ENCODE measurements around the gene MARS1. TPM values are rescaled to one million over a fixed set of nuclear protein-coding genes. Genes with fewer than 3 reads are reported as not detected.

The MARS1 gene
- total RNA-seq, 1 experiment from 2014 or later, result 209 TPM

- H3K79me2 ChIP-seq (ENCODE audit: low read length), result no peaks in the 10 kb centered on the region
- H3K4me2 ChIP-seq (ENCODE audit: low read length), result no peak overlapping the region
- H3K4me1 ChIP-seq (ENCODE audit: insufficient read depth, low read length), result no peaks in the 10 kb centered on the region
- no peaks in the 10 kb centered on the region for H3K9me3 ChIP-seq (ENCODE audit: low read length)
- ChIA-PET CTCF (no interaction called here), POLR2A (ENCODE audit: unreplicated experiment) (no interaction called here)
- H3K36me3 ChIP-seq (ENCODE audit: low read depth, low read length), result no peaks in the 10 kb centered on the region
- no peaks in the 10 kb centered on the region for H3K9me2 ChIP-seq (replicated peaks; ENCODE audit: low read length)
- TF ChIP-seq EZH2 (IDR thresholded peaks at IDR 0.05; ENCODE audit: low read length, unreplicated experiment) (no peak), EZH2phosphoT487 (IDR thresholded peaks at IDR 0.05; ENCODE audit: borderline replicate concordance, low read length) (no peak), CTCF (conservative IDR thresholded peaks at IDR 0.05; ENCODE audit: low read depth, low read length) (no peak)
- BruUV-seq (replicated peaks), result no TSS peak
- no peak overlapping the region for H3K9ac ChIP-seq (ENCODE audit: low read length)
- no peak overlapping the region for H3K4me3 ChIP-seq (ENCODE audit: low read length)
- H3F3A ChIP-seq (ENCODE audit: low read length, unreplicated experiment), result no peaks in the 10 kb centered on the region
- peaks cover 60% of the 10 kb centered on the region for H3K27me3 ChIP-seq (ENCODE audit: low read length)
- intact Hi-C loops (cut with micrococcal nuclease), result no loop called here
- H3K27ac ChIP-seq (ENCODE audit: low read length), result no peak overlapping the region
- DNase-seq (no peak), ATAC-seq (no peak)
- no peak overlapping the region for H2AFZ ChIP-seq (ENCODE audit: low read length)
- H4K20me1 ChIP-seq (ENCODE audit: low read length), result no peaks in the 10 kb centered on the region
Observed at GRCh38 chr12:57467212-57467874, 20.5 kb upstream of the MARS1 start.

GRCh38 chr12:57467915-57468314 is 20.0 kb upstream of the MARS1 start:
- DNase-seq (no peak), ATAC-seq (no peak)
- Histone ChIP-seq H3K9me2 (replicated peaks; ENCODE audit: low read length) (no peaks in the 10 kb centered on the region), H3K27me3 (ENCODE audit: low read length) (peaks cover 66% of the 10 kb centered on the region), H3K4me3 (ENCODE audit: low read length) (no peak overlapping the region), H3K36me3 (ENCODE audit: low read depth, low read length) (no peaks in the 10 kb centered on the region), H4K20me1 (ENCODE audit: low read length) (no peaks in the 10 kb centered on the region), H3K4me2 (ENCODE audit: low read length) (no peak overlapping the region), H3K4me1 (ENCODE audit: insufficient read depth, low read length) (no peaks in the 10 kb centered on the region), H3K9me3 (ENCODE audit: low read length) (no peaks in the 10 kb centered on the region), H3K9ac (ENCODE audit: low read length) (no peak overlapping the region), H3K79me2 (ENCODE audit: low read length) (no peaks in the 10 kb centered on the region), H3K27ac (ENCODE audit: low read length) (no peak overlapping the region), H2AFZ (ENCODE audit: low read length) (no peak overlapping the region), H3F3A (ENCODE audit: low read length, unreplicated experiment) (no peaks in the 10 kb centered on the region)
- no peak for TF ChIP-seq EZH2phosphoT487 (IDR thresholded peaks at IDR 0.05; ENCODE audit: borderline replicate concordance, low read length)
- no peak for TF ChIP-seq EZH2 (IDR thresholded peaks at IDR 0.05; ENCODE audit: low read length, unreplicated experiment)
- no peak for TF ChIP-seq CTCF (conservative IDR thresholded peaks at IDR 0.05; ENCODE audit: low read depth, low read length)
- ChIA-PET POLR2A (ENCODE audit: unreplicated experiment) (no interaction called here), CTCF (no interaction called here)
- BruUV-seq (replicated peaks), result no TSS peak
- intact Hi-C loops (cut with micrococcal nuclease), result no loop called here

- intact Hi-C loops (cut with micrococcal nuclease), result no loop called here
- CTCF ChIA-PET, result interaction anchor here (1.0 kb wide), 1 partner anchor 10 kb away, joined by 3 read pairs; the partner anchor contains the start of gene GLI1
Observed at GRCh38 chr12:57469296-57470164, 18.3 kb upstream of the MARS1 start.

More at GRCh38 chr12:57469296-57470164, 18.3 kb upstream of the MARS1 start:
- Histone ChIP-seq H4K20me1 (ENCODE audit: low read length) (no peaks in the 10 kb centered on the region), H3K27me3 (ENCODE audit: low read length) (peaks cover 77% of the 10 kb centered on the region), H3K9me3 (ENCODE audit: low read length) (no peaks in the 10 kb centered on the region), H3K4me2 (ENCODE audit: low read length) (no peak overlapping the region), H3K4me1 (ENCODE audit: insufficient read depth, low read length) (no peaks in the 10 kb centered on the region), H3K9ac (ENCODE audit: low read length) (no peak overlapping the region), H3F3A (ENCODE audit: low read length, unreplicated experiment) (no peaks in the 10 kb centered on the region), H3K4me3 (ENCODE audit: low read length) (no peak overlapping the region), H2AFZ (ENCODE audit: low read length) (no peak overlapping the region), H3K79me2 (ENCODE audit: low read length) (no peaks in the 10 kb centered on the region), H3K9me2 (replicated peaks; ENCODE audit: low read length) (no peaks in the 10 kb centered on the region), H3K36me3 (ENCODE audit: low read depth, low read length) (no peaks in the 10 kb centered on the region), H3K27ac (ENCODE audit: low read length) (no peak overlapping the region)
- POLR2A ChIA-PET (ENCODE audit: unreplicated experiment), result no interaction called here
- TF ChIP-seq EZH2phosphoT487 (IDR thresholded peaks at IDR 0.05; ENCODE audit: borderline replicate concordance, low read length) (no peak), EZH2 (IDR thresholded peaks at IDR 0.05; ENCODE audit: low read length, unreplicated experiment) (no peak), CTCF (conservative IDR thresholded peaks at IDR 0.05; ENCODE audit: low read depth, low read length) (no peak)
- no TSS peak for BruUV-seq (replicated peaks)
- DNase-seq, result no peak
- ATAC-seq, result no peak
